PC-3 (cell line): ENCODE results near the gene CLVS2. TPM values are rescaled to one million over a fixed set of nuclear protein-coding genes. Genes with fewer than 3 reads are reported as not detected.

Experiments
- ATAC-seq: fragments of 200-7000 bp; cut with Tn5 transposase; 2 replicates; pipeline ENCODE4 v1.9.1; 2020; ENCODE audit warnings: mild to moderate bottlenecking, moderate library complexity
- BruUV-seq: library from RNA; stranded (reverse); fragments of 400-500 nt; replicated peaks from 2 replicates; lab custom pipeline; 2021; lab: Mats Ljungman, UMichigan
- CTCF ChIA-PET: fragments of 300-600 bp; sonication (Branson Sonifier 250); formaldehyde crosslinking; loops from one replicate; lab custom pipeline; 2022; ENCODE audit warnings: antibody characterized with exemption; lab: Charles Lee
- POLR2A ChIA-PET: fragments of 300-600 bp; sonication (Branson Sonifier 250); formaldehyde crosslinking; loops from one replicate; lab custom pipeline; 2022; ENCODE audit warnings: antibody characterized with exemption; ENCODE audit not compliant: unreplicated experiment; lab: Charles Lee
- DNase-seq: peaks from one replicate; pipeline ENCODE4 v3.0.0-alpha.2; 2015
- H2AFZ ChIP-seq: fragments of 300-600 bp; sonication (generic); 2 replicates; pipeline ENCODE4 v1.6.0; 2016; ENCODE audit warnings: antibody characterized with exemption, low read length
- H3F3A ChIP-seq: fragments of 300-600 bp; sonication (generic); one replicate; pipeline ENCODE4 v1.6.0; 2017; ENCODE audit warnings: antibody characterized with exemption, low read length, control low read depth, mild to moderate bottlenecking; ENCODE audit not compliant: unreplicated experiment
- H3K27ac ChIP-seq: fragments of 300-600 bp; sonication (generic); 2 replicates; pipeline ENCODE4 v1.5.1; 2016; ENCODE audit warnings: mild to moderate bottlenecking, low read length
- H3K27me3 ChIP-seq: fragments of 300-600 bp; sonication (generic); 2 replicates; pipeline ENCODE4 v1.6.1; 2016; ENCODE audit warnings: low read length, mixed read lengths
- H3K36me3 ChIP-seq: fragments of 300-600 bp; sonication (generic); 2 replicates; pipeline ENCODE4 v1.6.1; 2016; ENCODE audit warnings: low read depth, mixed run types, low read length, mixed read lengths
- H3K4me1 ChIP-seq: fragments of 300-600 bp; sonication (generic); 2 replicates; pipeline ENCODE4 v1.5.1; 2016; ENCODE audit warnings: low read length; ENCODE audit not compliant: insufficient read depth
- H3K4me2 ChIP-seq: fragments of 300-600 bp; sonication (generic); 2 replicates; pipeline ENCODE4 v1.6.0; 2016; ENCODE audit warnings: low read length
- H3K4me3 ChIP-seq: fragments of 300-600 bp; sonication (generic); 2 replicates; pipeline ENCODE4 v1.5.1; 2016; ENCODE audit warnings: mild to moderate bottlenecking, low read length, mixed read lengths
- H3K79me2 ChIP-seq: fragments of 300-600 bp; sonication (generic); 2 replicates; pipeline ENCODE4 v1.6.1; 2017; ENCODE audit warnings: low read length, mixed read lengths
- H3K9ac ChIP-seq: fragments of 300-600 bp; sonication (generic); 2 replicates; pipeline ENCODE4 v1.6.0; 2016; ENCODE audit warnings: mild to moderate bottlenecking, low read length
- H3K9me2 ChIP-seq: fragments of 300-600 bp; sonication (generic); replicated peaks from 2 replicates; pipeline ENCODE4 v1.6.1; 2016; ENCODE audit warnings: mixed run types, low read length, mixed read lengths
- H3K9me3 ChIP-seq: fragments of 300-600 bp; sonication (generic); 2 replicates; pipeline ENCODE4 v1.6.1; 2016; ENCODE audit warnings: low read length, mixed read lengths
- H4K20me1 ChIP-seq: fragments of 300-600 bp; sonication (generic); 2 replicates; pipeline ENCODE4 v1.6.1; 2016; ENCODE audit warnings: low read length, mixed read lengths
- EZH2 ChIP-seq: fragments of 300-600 bp; sonication (generic); IDR thresholded peaks from one replicate; pipeline ENCODE4 v1.6.1; 2017; ENCODE audit warnings: antibody characterized with exemption, mild to moderate bottlenecking, low read length; ENCODE audit not compliant: unreplicated experiment
- EZH2phosphoT487 ChIP-seq: fragments of 300-600 bp; sonication (generic); IDR thresholded peaks from 2 replicates; pipeline ENCODE4 v1.6.1; 2018; ENCODE audit warnings: mild to moderate bottlenecking, antibody characterized with exemption, low read length, borderline replicate concordance
- intact Hi-C: fragments of 100-400 bp; cut with micrococcal nuclease; formaldehyde crosslinking; loops from 2 replicates; pipeline ENCODE4 v1.9.0; 2023
- total RNA-seq: library from RNA; depleted of rRNA; stranded (reverse); fragments of >200 nt; gene quantifications from 2 replicates; pipeline ENCODE4 v1.2.3, GENCODE V29; 2014
- TF ChIP-seq, protein P1 (sequence below): fragments of 300-600 bp; sonication (generic); conservative IDR thresholded peaks from 2 replicates; pipeline ENCODE4 v1.5.1; 2017; ENCODE audit warnings: antibody characterized with exemption, low read depth, mild to moderate bottlenecking, low read length

The CLVS2 gene
- total RNA-seq, 1 experiment from 2014 or later, result not detected

- intact Hi-C loops, result no loop called here
- ChIA-PET CTCF (no interaction called here), POLR2A (no interaction called here)
- H3K4me1 ChIP-seq, result no peaks in the 10 kb centered on the region
- H3K27me3 ChIP-seq, result peaks cover 14% of the 10 kb centered on the region
- H3K9ac ChIP-seq, result no peak overlapping the region
- DNase-seq (no peak), ATAC-seq (no peak)
- no peak overlapping the region for H3K27ac ChIP-seq
- H3K4me2 ChIP-seq, result no peak overlapping the region
- no peaks in the 10 kb centered on the region for H4K20me1 ChIP-seq
- no peaks in the 10 kb centered on the region for H3K36me3 ChIP-seq
- H3K9me2 ChIP-seq, result no peaks in the 10 kb centered on the region
- no peaks in the 10 kb centered on the region for H3F3A ChIP-seq
- BruUV-seq, result no TSS peak
- H3K9me3 ChIP-seq, result no peaks in the 10 kb centered on the region
- no peaks in the 10 kb centered on the region for H3K79me2 ChIP-seq
- H2AFZ ChIP-seq, result no peak overlapping the region
- no peak overlapping the region for H3K4me3 ChIP-seq
- no peak for TF ChIP-seq EZH2
- TF ChIP-seq EZH2phosphoT487, result no peak
- TF ChIP-seq, protein P1, sequence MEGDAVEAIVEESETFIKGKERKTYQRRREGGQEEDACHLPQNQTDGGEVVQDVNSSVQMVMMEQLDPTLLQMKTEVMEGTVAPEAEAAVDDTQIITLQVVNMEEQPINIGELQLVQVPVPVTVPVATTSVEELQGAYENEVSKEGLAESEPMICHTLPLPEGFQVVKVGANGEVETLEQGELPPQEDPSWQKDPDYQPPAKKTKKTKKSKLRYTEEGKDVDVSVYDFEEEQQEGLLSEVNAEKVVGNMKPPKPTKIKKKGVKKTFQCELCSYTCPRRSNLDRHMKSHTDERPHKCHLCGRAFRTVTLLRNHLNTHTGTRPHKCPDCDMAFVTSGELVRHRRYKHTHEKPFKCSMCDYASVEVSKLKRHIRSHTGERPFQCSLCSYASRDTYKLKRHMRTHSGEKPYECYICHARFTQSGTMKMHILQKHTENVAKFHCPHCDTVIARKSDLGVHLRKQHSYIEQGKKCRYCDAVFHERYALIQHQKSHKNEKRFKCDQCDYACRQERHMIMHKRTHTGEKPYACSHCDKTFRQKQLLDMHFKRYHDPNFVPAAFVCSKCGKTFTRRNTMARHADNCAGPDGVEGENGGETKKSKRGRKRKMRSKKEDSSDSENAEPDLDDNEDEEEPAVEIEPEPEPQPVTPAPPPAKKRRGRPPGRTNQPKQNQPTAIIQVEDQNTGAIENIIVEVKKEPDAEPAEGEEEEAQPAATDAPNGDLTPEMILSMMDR, result no peak
Observed at GRCh38 chr6:123074616-123075015, 78.6 kb downstream of the CLVS2 start.

DNA sequence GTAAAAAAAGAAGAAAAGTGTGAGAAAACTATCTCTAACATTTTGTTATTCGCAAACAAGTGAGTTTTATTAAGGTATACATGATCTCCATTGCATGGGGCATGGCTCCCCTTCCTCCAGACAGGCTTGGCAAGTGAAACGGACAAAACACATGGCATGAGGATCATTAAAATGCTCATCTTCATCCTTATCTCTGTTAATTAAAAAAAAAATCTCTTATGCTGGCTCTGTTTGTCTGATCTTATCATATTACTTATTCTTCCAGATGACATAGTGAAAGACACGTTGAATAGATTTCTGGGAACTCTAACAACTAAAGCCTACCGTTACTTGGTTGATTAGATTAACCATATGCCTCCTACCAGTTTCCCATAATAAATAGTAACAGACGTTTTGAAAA, 89.4 kb downstream of the CLVS2 start:
- TF ChIP-seq, protein P1, result no peak
- TF ChIP-seq EZH2, result no peak
- TF ChIP-seq EZH2phosphoT487, result no peak
- Histone ChIP-seq H3K27ac (no peak overlapping the region), H3K9me2 (no peaks in the 10 kb centered on the region), H3K4me1 (peaks cover 15% of the 10 kb centered on the region), H3K9ac (no peak overlapping the region), H2AFZ (no peak overlapping the region), H4K20me1 (no peaks in the 10 kb centered on the region), H3K79me2 (no peaks in the 10 kb centered on the region), H3F3A (no peaks in the 10 kb centered on the region), H3K36me3 (no peaks in the 10 kb centered on the region), H3K9me3 (no peaks in the 10 kb centered on the region), H3K4me3 (no peak overlapping the region), H3K27me3 (no peaks in the 10 kb centered on the region), H3K4me2 (no peak overlapping the region)
- POLR2A ChIA-PET, result no interaction called here
- no peak for DNase-seq
- intact Hi-C loops, result no loop called here
- CTCF ChIA-PET, result no interaction called here
- no peak for ATAC-seq
- no TSS peak for BruUV-seq

DNA sequence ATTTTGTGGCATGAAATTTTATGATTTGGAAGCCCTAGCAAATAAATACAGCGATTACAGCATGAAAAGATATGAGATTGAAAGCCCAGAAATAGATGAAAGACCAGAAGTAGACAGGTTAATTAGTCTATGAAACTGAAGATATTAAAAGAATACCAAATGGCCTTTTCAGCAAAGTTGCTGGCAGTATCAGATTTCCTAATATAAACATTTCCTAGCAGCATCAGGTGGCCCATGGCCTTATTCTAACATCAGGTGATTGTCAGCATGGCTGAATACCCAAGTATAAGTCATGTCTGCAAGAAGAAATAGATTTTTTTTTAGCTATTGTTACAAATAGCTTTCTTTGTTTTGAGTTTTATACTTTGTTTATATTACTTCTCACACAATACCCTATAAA, 93.2 kb downstream of the CLVS2 start:
- no peak overlapping the region for H3K27ac ChIP-seq
- no peaks in the 10 kb centered on the region for H3K9me3 ChIP-seq
- peaks cover 39% of the 10 kb centered on the region for H3K4me1 ChIP-seq
- no peaks in the 10 kb centered on the region for H3F3A ChIP-seq
- ChIA-PET CTCF (no interaction called here), POLR2A (no interaction called here)
- intact Hi-C loops, result loop anchor here (2.0 kb wide), 1 partner anchor 30 kb away; no protein-coding TSS in a partner anchor
- no peaks in the 10 kb centered on the region for H3K9me2 ChIP-seq
- no peak for ATAC-seq
- no peaks in the 10 kb centered on the region for H4K20me1 ChIP-seq
- H3K4me3 ChIP-seq, result no peak overlapping the region
- H3K36me3 ChIP-seq, result no peaks in the 10 kb centered on the region
- H3K9ac ChIP-seq, result no peak overlapping the region
- no peaks in the 10 kb centered on the region for H3K27me3 ChIP-seq
- no peaks in the 10 kb centered on the region for H3K79me2 ChIP-seq
- BruUV-seq, result no TSS peak
- peak; percentile 31 for DNase-seq
- TF ChIP-seq, protein P1, result no peak
- TF ChIP-seq EZH2, result no peak
- no peak for TF ChIP-seq EZH2phosphoT487
- H2AFZ ChIP-seq, result no peak overlapping the region
- H3K4me2 ChIP-seq, result no peak overlapping the region
